ENCODE measurements around the gene CENPU. TPM values are rescaled to one million over a fixed set of nuclear protein-coding genes. Genes with fewer than 3 reads are reported as not detected.

Gene CENPU
- total and polyA plus RNA-seq, 2 experiments from 2014 or later: 88.3 to 186 TPM

DNA sequence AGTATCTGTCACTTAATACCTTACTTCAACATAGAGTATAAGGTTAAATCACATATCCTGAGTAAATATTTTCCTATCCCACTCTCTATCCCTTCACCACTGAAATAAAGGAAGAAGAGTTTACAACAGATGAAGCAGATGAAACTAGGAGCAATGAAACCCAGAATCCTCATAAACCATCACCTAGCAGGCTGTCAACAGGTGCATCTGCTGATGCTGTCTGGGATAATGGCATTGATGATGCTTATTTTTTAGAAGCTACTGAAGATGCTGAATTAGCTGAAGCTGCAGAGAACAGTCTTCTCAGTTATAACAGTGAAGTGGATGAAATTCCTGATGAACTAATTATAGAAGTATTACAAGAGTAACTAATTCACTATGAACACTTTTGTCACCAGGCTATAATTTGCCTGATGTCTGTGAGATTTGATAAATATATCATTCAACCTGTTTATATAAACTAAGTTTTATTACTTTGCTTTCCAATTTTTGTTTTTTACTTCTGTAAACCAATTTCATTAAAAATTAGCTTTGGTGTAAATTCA, 39.4 kb downstream of the CENPU start:
- no peak overlapping the region for H3K27ac Mint-ChIP-seq
- H3K4me3 ChIP-seq: no peak overlapping the region
- DNase-seq (ENCODE audit: low spot score) (no peak), ATAC-seq (no peak)
- H3K27ac ChIP-seq (ENCODE audit: low read depth): no peak overlapping the region
- H3K79me2 ChIP-seq (replicated peaks; ENCODE audit: insufficient read depth): no peaks in the 10 kb centered on the region
- H3K4me1 Mint-ChIP-seq: peaks cover 4% of the 10 kb centered on the region; the same call in 2 of the 3 replicates
- H4K20me1 ChIP-seq (replicated peaks; ENCODE audit: insufficient read depth): 0 out of 2 replicates have a peak, but pooled peaks cover 3% of the 10 kb centered on the region
- no peak overlapping the region for H3K4me2 ChIP-seq
- H3K9me3 Mint-ChIP-seq: no peaks in the 10 kb centered on the region
- no peaks in the 10 kb centered on the region for H3K9me2 ChIP-seq (ENCODE audit: insufficient read depth)
- no peaks in the 10 kb centered on the region for H3K4me1 ChIP-seq (ENCODE audit: insufficient read depth)
- no peaks in the 10 kb centered on the region for H3K27me3 ChIP-seq (ENCODE audit: insufficient read depth)
- peaks cover 3% of the 10 kb centered on the region for H3K27me3 Mint-ChIP-seq (ENCODE audit: insufficient read depth, low read depth, poor library complexity)
- no peak for TF ChIP-seq CREB1 (CRISPR knock-in tag; IDR thresholded peaks at IDR 0.05; ENCODE audit: low read depth)
- TF ChIP-seq, protein P1, sequence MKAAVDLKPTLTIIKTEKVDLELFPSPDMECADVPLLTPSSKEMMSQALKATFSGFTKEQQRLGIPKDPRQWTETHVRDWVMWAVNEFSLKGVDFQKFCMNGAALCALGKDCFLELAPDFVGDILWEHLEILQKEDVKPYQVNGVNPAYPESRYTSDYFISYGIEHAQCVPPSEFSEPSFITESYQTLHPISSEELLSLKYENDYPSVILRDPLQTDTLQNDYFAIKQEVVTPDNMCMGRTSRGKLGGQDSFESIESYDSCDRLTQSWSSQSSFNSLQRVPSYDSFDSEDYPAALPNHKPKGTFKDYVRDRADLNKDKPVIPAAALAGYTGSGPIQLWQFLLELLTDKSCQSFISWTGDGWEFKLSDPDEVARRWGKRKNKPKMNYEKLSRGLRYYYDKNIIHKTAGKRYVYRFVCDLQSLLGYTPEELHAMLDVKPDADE (IDR thresholded peaks at IDR 0.05): no peak
- no peak for TF ChIP-seq ZNF331 (CRISPR knock-in tag; IDR thresholded peaks at IDR 0.05; ENCODE audit: low read depth)
- no peaks in the 10 kb centered on the region for H3F3A ChIP-seq (replicated peaks; ENCODE audit: low read depth)
- peaks cover 55% of the 10 kb centered on the region for H3K36me3 Mint-ChIP-seq (ENCODE audit: low read depth)
- peaks cover 26% of the 10 kb centered on the region; the same call in 1 of the 2 replicates for H3K36me3 ChIP-seq (ENCODE audit: insufficient read depth)
- H2AFZ ChIP-seq: no peak overlapping the region
- no peak overlapping the region for H3K4me3 Mint-ChIP-seq

GRCh38 chr4:184693056-184693455, 40.8 kb downstream of the CENPU start:
- TF ChIP-seq, protein P1 (IDR thresholded peaks at IDR 0.05): no peak
- TF ChIP-seq ZNF331 (CRISPR knock-in tag; IDR thresholded peaks at IDR 0.05; ENCODE audit: low read depth) (no peak), POLR2AphosphoS5 (IDR thresholded peaks at IDR 0.05; ENCODE audit: low read depth) (no peak), ZNF114 (CRISPR knock-in tag; IDR thresholded peaks at IDR 0.05) (no peak), CREB1 (CRISPR knock-in tag; IDR thresholded peaks at IDR 0.05; ENCODE audit: low read depth) (no peak), STAT1 (IDR thresholded peaks at IDR 0.05; ENCODE audit: unreplicated experiment) (no peak), JUNB (IDR thresholded peaks at IDR 0.05; ENCODE audit: unreplicated experiment) (no peak), EZH2 (IDR thresholded peaks at IDR 0.05; ENCODE audit: low read depth, unreplicated experiment) (no peak), EZH2phosphoT487 (IDR thresholded peaks at IDR 0.05; ENCODE audit: unreplicated experiment) (no peak)
- TF ChIP-seq, protein P2, sequence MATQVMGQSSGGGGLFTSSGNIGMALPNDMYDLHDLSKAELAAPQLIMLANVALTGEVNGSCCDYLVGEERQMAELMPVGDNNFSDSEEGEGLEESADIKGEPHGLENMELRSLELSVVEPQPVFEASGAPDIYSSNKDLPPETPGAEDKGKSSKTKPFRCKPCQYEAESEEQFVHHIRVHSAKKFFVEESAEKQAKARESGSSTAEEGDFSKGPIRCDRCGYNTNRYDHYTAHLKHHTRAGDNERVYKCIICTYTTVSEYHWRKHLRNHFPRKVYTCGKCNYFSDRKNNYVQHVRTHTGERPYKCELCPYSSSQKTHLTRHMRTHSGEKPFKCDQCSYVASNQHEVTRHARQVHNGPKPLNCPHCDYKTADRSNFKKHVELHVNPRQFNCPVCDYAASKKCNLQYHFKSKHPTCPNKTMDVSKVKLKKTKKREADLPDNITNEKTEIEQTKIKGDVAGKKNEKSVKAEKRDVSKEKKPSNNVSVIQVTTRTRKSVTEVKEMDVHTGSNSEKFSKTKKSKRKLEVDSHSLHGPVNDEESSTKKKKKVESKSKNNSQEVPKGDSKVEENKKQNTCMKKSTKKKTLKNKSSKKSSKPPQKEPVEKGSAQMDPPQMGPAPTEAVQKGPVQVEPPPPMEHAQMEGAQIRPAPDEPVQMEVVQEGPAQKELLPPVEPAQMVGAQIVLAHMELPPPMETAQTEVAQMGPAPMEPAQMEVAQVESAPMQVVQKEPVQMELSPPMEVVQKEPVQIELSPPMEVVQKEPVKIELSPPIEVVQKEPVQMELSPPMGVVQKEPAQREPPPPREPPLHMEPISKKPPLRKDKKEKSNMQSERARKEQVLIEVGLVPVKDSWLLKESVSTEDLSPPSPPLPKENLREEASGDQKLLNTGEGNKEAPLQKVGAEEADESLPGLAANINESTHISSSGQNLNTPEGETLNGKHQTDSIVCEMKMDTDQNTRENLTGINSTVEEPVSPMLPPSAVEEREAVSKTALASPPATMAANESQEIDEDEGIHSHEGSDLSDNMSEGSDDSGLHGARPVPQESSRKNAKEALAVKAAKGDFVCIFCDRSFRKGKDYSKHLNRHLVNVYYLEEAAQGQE (IDR thresholded peaks at IDR 0.05; ENCODE audit: unreplicated experiment): no peak
- peaks cover 24% of the 10 kb centered on the region; the same call in 1 of the 2 replicates for H3K36me3 ChIP-seq (ENCODE audit: insufficient read depth)
- H3F3A ChIP-seq (replicated peaks; ENCODE audit: low read depth): no peaks in the 10 kb centered on the region
- H3K4me1 ChIP-seq (ENCODE audit: insufficient read depth): peaks cover 9% of the 10 kb centered on the region; the same call in 1 of the 2 replicates
- peak overlapping the region; percentile 15; the same call in 1 of the 2 replicates for H3K27ac ChIP-seq (ENCODE audit: low read depth)
- no peak overlapping the region for H3K4me2 ChIP-seq
- Mint-ChIP-seq H3K4me3 (no peak overlapping the region), H3K27ac (peak overlapping the region; percentile 34; the same call in 1 of the 2 replicates), H3K36me3 (ENCODE audit: low read depth) (peaks cover 51% of the 10 kb centered on the region), H3K4me1 (peaks cover 14% of the 10 kb centered on the region), H3K27me3 (ENCODE audit: insufficient read depth, low read depth, poor library complexity) (peaks cover 3% of the 10 kb centered on the region), H3K9me3 (no peaks in the 10 kb centered on the region)
- DNase-seq (ENCODE audit: low spot score) (no peak), ATAC-seq (no peak)
- no peak overlapping the region for H2AFZ ChIP-seq
- H4K20me1 ChIP-seq (replicated peaks; ENCODE audit: insufficient read depth): 0 out of 2 replicates have a peak, but pooled peaks cover 3% of the 10 kb centered on the region
- no peaks in the 10 kb centered on the region for H3K9me2 ChIP-seq (ENCODE audit: insufficient read depth)
- H3K4me3 ChIP-seq: no peak overlapping the region
- no peaks in the 10 kb centered on the region for H3K79me2 ChIP-seq (replicated peaks; ENCODE audit: insufficient read depth)
- no peaks in the 10 kb centered on the region for H3K27me3 ChIP-seq (ENCODE audit: insufficient read depth)

Data from GM23338 (cell line).